22Rv1 (cell line): ENCODE data around the gene ELK3.

Experiments
- H3K27ac ChIP-seq: fragments of 450-650 bp; 2 replicates; pipeline ENCODE4 v1.5.1; 2017
- CTCF ChIP-seq: fragments of 450-650 bp; IDR thresholded peaks from 2 replicates; pipeline ENCODE4 v1.5.1; 2017; ENCODE audit warnings: mild to moderate bottlenecking
- ZFX ChIP-seq: fragments of 450-650 bp; IDR thresholded peaks from 2 replicates; pipeline ENCODE4 v1.6.1; 2017; ENCODE audit warnings: antibody characterized with exemption, borderline replicate concordance

ELK3 gene

GRCh38 chr12:96195845-96196451, 1.8 kb downstream of the ELK3 start:
- H3K27ac ChIP-seq, result no peak overlapping the region
- no peak for TF ChIP-seq ZFX
- no peak for TF ChIP-seq CTCF

GRCh38 chr12:96196781-96197180, 2.6 kb downstream of the ELK3 start:
- H3K27ac ChIP-seq, result no peak overlapping the region
- no peak for TF ChIP-seq CTCF
- no peak for TF ChIP-seq ZFX

GRCh38 chr12:96197503-96198272, 3.5 kb downstream of the ELK3 start:
- H3K27ac ChIP-seq, result no peak overlapping the region
- TF ChIP-seq CTCF, result no peak
- TF ChIP-seq ZFX, result no peak

GRCh38 chr12:96198965-96199364, 4.8 kb downstream of the ELK3 start:
- TF ChIP-seq CTCF, result no peak
- no peak for TF ChIP-seq ZFX
- no peak overlapping the region for H3K27ac ChIP-seq

GRCh38 chr12:96199464-96199863, 5.3 kb downstream of the ELK3 start:
- no peak overlapping the region for H3K27ac ChIP-seq
- TF ChIP-seq CTCF (no peak), ZFX (no peak)

- TF ChIP-seq CTCF (no peak), ZFX (no peak)
- no peak overlapping the region for H3K27ac ChIP-seq
These were observed 7.4 kb downstream of the ELK3 start for GRCh38 chr12:96201272-96202227.
